Stimulated activated CD4-positive, alpha-beta T cell treated with anti-CD3 and anti-CD28 coated beads, Interleukin-12 subunit alpha, Interleukin-12 subunit beta, amount 100 ng/mL, for 24 hours (primary cell): ENCODE results near the gene ZNF30.
"Not testable (repeated sequence)": the region's sequence is repeated elsewhere in the genome, so short reads cannot be mapped to it uniquely, and the experiment has no call there.

Experiments used
- DNase-seq, 2 experiments: peaks; one replicate each; pipeline ENCODE4 v3.0.0-alpha.2; 2020; ENCODE audit warnings: low read depth in 2 of 2

The ZNF30 gene

GRCh38 chr19:34960103-34960805, 33.6 kb downstream of the ZNF30 start:
- no peak for DNase-seq

GRCh38 chr19:34960940-34961679, 34.4 kb downstream of the ZNF30 start:
- no peak for DNase-seq

- DNase-seq: no peak
Observed at GRCh38 chr19:34961775-34962686, 35.3 kb downstream of the ZNF30 start.

- DNase-seq: no peak
Observed at GRCh38 chr19:34962687-34963572, 36.2 kb downstream of the ZNF30 start.

DNA sequence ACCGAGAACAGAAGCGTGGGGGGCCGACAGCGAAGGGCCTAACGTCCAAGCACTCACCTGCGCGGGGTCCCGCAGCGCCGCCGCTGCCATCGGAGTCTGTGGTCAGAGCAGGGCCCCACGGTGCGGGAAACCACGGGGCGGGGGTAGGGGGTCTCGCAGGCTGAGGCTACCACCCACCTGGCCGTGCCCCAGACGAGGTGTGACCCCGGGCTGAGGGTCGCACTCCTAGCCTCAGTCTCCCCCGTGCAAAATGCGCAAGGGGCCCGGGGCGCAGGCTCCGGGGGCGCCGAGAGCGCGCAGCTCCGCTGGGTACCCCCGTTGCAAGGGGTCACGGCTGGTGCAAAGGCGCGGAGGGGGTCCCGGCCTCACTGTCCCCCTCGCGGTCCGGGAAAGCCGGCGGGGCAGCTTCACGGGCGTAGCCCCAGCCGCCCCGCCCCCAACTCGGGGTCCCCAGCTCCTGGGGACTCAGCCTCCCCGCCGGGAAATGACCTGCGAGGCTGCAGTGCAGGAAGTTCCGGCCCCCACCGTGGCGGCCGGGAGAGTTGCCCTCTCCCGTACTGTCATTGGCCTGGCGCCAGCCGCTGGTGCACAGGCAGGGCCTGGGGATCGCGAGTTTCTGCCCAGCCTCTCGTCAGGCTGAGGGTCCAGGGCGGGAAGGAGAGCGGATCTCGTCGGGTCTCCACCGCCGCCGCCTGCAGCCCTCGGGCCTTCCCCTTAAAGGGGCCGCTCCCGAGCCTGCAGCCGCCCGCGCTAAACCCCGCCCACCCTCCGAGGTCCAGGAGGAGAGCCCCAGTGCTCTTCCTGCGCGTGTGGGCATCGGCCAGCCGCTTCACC, 37.1 kb downstream of the ZNF30 start, which contains the start of gene ZNF792:
Gene ZNF792, minus strand, starts transcription at position 657 of the 834 bp plus-strand sequence. Its CDS starts 567 bp downstream, at position 90.
- DNase-seq: peak in 1 of 2 experiments; percentile 57

DNA sequence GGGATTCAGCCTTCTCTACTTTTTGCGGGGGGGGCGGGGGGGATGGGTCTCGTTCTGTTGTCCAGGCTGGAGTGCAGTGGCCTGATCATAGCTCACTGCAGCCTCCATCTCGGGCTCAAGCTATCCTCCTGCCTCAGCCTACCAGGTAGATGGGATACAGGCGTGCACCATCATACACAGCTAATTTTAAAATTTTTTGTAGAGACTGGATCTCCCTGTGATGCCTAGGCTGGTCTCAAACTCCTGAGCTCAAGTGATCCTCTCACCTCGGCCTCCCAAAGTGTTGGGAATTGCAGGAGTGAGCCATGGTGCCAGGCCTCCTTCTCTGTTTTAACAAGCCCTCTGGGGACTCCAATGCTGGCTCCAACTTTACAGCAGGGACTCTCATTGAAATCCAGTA, 37.9 kb downstream of the ZNF30 start:
- no peak for DNase-seq

GRCh38 chr19:34965505-34965904, 38.8 kb downstream of the ZNF30 start:
- DNase-seq: not testable (repeated sequence)

- no peak for DNase-seq
Observed at GRCh38 chr19:34967551-34967950, 40.8 kb downstream of the ZNF30 start.

DNA sequence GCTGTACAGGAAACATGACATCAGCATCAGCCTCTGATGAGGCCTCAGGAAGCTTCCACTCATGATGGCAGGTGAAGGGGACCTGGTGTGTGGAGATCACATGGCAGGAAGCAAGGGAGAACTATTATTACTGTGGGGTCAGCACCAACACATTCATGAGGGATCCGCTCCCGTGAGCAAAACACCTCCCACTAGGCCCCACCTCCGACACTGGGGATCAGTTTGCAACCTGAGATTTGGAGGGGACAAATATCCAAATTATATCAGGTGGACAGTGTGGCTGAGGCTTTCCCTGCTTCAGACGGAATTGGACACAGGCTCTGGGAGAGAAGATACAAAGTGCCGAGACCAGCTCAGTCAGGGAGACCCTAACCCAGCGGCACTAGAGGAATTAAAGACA, 43.0 kb downstream of the ZNF30 start:
- DNase-seq: no peak

DNA sequence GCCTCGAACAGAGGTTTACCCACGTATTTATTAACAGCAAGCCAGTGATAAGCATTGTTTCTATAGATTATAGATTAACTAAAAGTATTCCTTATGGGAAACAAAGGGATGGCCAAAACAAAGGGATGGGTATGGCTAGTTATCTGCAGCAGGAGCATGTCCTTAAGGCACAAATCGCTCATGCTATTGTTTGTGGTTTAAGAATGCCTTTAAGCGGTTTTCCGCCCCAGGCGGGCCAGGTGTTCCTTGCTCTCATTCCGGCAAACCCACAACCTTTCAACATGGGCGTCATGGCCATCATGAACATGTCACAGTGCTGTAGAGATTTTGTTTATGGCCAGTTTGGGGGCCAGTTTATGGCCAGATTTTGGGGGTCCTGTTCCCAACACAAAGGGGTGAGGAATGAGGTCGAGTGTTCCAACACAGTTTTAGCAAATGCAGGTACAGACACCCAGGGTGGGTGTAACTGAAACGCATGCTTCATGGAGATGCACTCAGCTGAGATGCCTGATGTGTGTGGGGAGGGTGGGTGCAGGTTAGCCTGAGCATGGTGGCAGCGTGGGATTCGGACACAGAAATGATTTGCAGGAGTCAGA, 43.6 kb downstream of the ZNF30 start:
- DNase-seq: not testable (repeated sequence)

GRCh38 chr19:34972163-34972705, 45.5 kb downstream of the ZNF30 start:
- DNase-seq: no peak

DNA sequence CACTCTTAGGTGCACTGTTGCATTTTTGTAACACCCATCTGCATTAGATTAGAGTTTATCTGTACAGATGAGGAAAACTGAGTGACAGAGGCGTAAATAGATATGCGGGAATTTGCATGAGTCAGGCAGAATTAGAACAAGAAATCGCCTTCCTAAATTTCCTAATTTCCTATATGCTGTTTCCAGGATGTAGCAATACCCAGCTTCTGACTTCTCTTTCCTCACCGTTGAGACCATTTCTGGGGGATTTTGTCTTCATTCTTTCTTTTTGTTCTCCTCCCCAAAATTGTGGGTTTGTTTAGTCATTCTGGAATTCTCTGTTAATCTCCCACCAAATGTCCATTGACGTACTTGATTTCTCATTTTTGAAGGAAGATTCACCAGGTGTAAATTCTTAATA, 47.9 kb downstream of the ZNF30 start:
- no peak for DNase-seq

- DNase-seq: no peak
Observed at GRCh38 chr19:34975056-34975455, 48.4 kb downstream of the ZNF30 start.

GRCh38 chr19:34976611-34977010, 49.9 kb downstream of the ZNF30 start:
- no peak for DNase-seq

- DNase-seq: no peak
Observed at GRCh38 chr19:34979819-34980640, 53.3 kb downstream of the ZNF30 start.

DNA sequence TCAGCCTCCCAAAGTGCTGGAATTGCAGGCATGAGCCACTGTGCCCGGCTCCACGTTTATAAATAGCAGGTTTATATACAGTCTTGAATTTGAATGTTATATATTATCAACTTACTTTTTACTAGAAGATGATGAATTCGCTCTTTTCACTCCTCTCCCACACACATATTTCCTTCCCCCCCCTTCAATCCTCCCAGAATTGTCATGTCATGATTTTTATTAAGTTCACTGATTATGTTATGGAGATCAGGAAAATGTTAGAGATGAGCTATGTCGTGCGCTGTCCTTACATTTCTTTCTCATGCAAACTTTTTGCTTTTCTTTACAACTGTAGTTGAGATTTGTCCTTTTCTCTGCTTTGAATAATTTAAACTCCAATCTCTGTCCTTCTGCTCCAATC, 55.6 kb downstream of the ZNF30 start:
- DNase-seq: no peak

- DNase-seq: no peak
Observed at GRCh38 chr19:34983786-34984185, 57.1 kb downstream of the ZNF30 start.

DNA sequence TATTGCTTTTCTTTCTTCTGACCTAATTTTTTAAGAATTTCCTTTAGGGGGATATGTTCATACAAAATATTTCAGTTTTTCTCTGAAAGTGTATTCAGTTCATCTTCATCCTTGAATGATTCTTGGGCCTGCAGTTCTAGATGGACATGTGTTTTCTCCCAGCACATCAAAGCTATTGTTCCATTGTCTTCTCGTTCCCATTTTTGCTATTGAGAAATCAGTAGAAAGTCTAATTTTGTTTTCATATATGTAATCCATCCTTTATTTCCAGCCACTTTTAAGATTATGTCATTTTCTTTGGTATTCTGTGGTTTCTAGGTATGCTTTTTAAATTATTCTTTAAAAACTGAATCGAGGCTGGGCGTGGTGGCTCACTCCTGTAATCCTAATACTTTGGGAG, 57.6 kb downstream of the ZNF30 start:
- DNase-seq: no peak
